HG03442 (cell line): Measurements from ENCODE around the gene SVIL.
"Not testable (repeated sequence)": the region's sequence is repeated elsewhere in the genome, so short reads cannot be mapped to it uniquely, and the experiment has no call there.

ENCODE experiments used
- ATAC-seq: cut with Tn5 transposase; IDR thresholded peaks from one replicate; pipeline ENCODE4 v1.9.1; 2021; ENCODE audit warnings: mild to moderate bottlenecking, moderate library complexity; ENCODE audit not compliant: unreplicated experiment

The SVIL gene

GRCh38 chr10:29546773-29547313 lies 87.9 kb downstream of the SVIL start:
- ATAC-seq: no peak

DNA sequence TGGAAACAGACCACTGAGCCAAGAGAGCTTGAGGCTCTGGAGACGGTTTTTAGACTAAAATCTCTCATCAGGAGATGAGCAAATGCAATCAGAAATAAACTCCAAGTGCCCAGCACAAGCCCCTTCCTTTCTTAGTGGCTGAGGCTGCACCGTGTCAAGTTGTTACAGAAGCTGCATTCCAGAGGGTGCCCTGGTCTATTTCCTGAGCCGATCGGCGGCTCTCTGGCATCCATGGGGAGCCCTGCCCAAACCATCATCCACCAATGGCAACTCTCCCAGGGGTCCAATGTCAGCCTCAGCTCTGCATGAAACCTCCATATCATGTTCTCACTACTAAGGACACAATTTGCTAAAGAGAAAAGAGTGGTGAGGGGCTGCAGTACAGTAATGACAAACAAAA lies 89.6 kb downstream of the SVIL start:
- ATAC-seq: no peak

DNA sequence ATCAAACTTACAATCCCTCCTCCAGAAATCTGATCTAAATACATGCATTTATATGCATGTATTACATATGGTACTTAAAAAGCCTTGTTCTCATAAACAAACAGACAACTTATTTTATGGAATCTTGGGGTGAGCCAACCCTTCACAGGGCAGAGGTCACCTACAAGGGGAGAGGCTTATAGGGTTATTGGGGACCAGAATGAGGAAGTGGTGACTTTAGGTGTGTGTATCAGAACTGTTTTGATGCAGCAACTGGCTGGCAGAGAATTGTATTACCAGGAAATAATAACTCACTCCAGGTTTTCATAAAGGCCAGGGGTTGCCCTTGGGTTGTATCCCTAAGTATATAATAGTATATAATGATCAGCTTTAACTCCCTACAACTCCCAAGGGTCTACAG lies 91.1 kb downstream of the SVIL start:
- no peak for ATAC-seq

- no peak for ATAC-seq
Measured at GRCh38 chr10:29542723-29543122, 92.0 kb downstream of the SVIL start.

DNA sequence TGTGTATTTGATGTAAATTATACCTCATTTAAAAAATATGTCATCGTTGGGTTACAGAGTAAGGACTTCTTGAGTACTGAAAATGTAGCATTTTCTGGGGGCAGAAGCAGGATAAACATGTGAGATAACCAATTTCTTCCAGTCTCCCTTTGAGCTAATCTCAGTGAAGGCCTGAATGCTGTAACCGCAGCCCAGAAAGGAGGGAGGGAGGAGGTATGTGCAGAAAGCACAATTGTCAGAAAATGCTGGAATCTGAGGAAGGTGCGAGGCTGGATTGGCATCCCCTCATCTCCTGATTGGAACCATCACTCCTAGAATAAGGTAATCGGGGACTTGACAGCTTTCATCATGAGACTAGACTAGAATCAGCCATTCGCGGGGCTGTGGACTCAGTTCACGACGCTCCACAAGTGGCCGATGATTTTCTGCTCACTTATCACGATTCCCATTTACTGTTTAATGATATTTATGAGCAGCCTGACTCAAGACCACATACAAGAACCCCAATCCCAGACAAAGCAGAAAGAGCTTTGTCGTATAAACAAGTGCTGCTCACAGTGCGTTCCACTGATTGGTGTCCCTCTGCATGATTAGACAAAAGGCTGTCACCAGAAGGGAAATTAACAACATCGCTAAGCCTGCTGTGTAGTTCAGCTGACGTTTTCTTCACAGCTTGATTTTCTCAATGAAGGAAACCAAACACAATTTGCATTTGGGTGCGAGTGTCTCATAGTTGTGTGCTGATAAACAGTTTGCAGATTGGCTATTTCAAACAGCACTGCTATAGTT lies 93.2 kb downstream of the SVIL start:
- no peak for ATAC-seq

- ATAC-seq: no peak
Measured at GRCh38 chr10:29540016-29540415, 94.8 kb downstream of the SVIL start.

DNA sequence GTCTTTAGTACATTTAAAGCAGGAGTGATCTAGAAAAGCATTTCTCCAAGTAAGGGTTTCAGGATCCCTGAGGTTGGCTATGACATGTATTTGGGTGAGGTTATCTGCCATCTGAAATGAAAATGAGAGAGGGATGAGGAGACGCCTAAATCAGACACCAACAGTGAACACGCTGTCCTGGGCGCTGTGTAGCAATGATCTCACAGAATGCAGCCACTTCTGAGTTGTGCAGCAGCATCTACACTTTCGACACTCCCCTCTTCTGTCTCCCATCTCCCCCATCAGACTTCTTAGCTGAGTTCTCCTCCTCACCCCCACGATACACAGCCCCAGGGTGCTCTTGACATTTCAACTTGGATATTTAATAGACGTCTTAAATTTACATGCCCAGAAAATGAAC lies 95.4 kb downstream of the SVIL start:
- ATAC-seq: no peak

DNA sequence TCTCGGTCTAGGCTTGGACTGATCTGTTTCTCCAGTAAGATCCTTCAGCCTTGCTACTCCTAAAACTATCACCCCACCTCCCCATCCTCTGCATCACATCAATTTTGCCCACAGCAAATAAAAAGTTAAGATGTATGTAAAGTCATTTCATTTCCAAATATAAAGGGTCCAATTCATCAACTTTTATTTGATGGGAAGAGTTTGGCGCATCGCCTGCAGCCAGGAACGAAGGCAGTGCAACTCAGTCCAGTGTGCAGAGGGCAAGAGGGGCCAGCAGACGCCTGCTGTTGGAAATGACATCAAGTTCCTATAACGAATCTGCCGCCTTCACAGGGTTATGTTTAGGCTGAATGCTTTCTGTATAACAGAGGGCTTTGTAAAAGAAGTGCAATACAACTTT lies 97.0 kb downstream of the SVIL start:
- no peak for ATAC-seq

DNA sequence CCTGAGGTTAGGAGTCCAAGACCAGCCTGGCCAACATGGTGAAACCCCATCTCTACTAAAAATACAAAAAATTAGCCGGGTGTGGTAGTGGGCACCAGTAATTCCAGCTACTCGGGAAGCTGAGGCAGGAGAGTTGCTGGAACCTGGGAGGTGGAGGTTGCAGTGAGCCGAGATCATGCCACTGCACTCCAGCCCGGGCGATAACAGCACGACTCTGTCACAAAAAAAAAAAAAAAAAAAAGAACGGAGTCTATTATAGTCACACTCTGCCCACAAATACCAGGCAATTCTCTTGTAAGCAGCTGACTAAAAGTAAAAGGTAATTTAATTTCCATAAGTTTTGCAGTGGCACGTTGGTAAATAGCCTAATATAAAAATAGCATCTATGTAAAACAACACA lies 98.1 kb downstream of the SVIL start:
- not testable (repeated sequence) for ATAC-seq

- ATAC-seq: no peak
Measured at GRCh38 chr10:29535778-29536453, 98.9 kb downstream of the SVIL start.

DNA sequence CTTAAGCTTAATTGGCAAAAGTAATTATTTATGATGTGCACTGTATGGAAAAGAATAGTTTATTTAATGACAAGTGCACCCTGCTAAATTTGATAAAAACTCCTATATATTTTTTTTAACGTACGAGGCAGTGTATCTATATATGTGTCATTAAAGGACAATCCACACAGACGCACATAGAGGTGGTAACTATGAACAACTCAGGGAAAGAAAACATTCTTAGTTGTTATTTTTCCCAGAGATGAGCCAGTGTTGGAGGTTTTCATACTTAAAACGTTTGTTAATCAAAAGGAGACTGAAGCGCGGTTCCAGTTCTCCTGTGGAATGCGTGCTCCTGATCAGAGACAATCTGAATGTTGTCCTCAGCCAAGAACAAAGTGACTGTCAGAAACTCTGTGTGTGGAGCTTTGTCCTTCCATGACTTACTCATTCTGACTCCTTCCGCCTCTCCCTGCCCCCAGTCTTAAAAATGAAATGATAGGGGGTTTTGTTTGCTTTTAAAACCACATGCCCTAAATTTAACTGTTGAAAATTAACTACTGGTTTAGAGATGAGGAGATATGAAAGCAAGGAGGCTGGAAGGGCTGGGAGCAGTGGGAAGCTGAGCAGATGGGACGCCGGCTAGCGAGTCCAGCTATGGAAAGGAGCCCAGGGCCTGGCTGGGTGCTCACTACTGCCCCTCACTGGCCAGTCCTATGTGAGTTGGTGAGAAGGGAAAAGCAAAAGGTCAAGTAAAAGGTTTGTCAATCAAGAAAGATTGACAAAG lies 99.6 kb downstream of the SVIL start:
- no peak for ATAC-seq

- ATAC-seq: no peak
Measured at GRCh38 chr10:29534590-29534989, 100.2 kb downstream of the SVIL start.

- no peak for ATAC-seq
Measured at GRCh38 chr10:29533696-29534285, 101.0 kb downstream of the SVIL start.

DNA sequence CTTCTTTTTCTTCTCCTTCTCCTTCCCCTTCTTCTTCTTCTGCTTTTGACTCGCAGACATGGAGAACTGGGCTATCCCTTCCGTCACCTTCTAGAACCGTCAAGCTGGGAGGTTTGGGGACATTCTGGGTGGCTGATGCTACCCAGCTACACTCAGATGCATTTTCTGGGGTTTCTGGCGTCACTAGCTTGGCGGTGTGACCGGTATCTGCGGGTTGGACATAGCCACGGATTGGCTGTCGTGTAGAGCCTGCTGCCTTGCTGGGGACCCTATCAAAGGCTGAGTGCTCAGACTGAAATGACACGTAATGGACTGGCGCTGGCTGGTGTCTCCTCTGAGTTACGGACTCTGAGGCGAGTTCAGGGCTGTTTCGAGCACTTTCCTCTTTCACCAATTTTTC lies 101.7 kb downstream of the SVIL start:
- no peak for ATAC-seq

DNA sequence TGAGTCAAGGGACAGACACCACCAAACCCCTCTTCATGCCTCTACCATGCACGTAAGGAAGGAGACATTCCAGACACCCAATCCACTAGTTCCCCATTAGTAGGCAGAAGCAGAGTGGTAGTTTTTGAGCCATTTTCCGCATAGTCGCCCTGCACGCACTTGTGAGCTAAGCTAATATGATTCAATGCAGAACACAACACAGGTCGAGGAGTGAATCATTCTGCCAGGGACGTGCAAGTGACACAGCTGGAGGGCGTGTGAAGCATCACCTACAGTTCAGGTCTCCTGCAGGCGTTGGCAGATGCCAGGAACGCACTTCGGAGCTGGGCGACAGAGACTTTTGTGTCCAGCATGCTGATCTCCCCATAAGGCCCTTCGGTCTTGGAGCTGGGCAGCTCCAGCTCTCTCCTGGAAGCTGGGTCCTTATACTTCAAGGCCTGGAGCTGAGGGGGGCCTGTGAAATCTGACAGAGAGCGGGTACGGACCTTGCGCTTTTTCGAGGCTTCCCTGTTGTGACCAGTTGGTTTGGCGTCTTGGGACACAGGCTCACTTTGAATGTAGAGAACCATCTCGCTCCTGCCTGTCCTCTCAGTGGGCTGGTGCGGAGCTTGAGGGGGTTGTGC lies 102.4 kb downstream of the SVIL start:
- ATAC-seq: no peak

GRCh38 chr10:29530112-29530976 lies 104.4 kb downstream of the SVIL start:
- no peak for ATAC-seq

DNA sequence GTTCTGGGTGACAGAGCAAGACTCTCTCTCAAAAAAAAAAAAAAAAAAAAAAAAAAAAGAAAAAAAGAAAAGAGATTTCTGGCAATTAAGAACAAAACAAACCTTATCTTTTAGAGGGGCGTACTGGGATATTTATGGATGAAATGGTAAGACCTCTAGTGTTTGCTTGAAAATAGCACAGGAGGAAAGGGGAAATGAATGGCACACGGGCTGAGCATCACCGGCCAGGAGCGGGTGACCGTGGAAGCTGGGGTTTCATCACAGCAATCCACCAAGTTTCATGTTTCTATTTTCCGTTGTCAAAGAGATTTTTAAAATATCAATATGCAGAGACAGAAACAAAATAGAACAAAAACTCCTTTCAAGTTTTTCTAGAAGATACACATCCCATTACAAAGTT lies 105.6 kb downstream of the SVIL start:
- ATAC-seq: no peak

GRCh38 chr10:29525762-29526161 lies 109.0 kb downstream of the SVIL start:
- no peak for ATAC-seq

DNA sequence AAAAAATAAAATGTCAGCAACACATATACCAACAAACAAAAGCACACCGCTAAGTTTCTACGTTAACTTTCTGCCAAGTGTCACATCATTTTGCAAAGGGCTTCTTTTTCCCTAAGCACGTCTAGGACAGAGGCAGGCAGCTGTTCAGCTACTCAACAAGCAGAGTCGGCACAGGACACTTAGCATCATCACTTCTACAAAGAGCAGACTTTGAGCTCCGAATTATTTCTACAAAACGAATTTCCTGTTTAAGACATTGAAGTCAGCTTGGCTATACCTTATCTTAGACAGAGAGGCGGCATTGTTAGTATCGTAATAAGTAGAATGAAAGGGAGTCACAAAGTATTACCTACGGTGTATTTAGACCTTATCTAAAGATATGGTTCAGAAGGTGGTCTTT lies 110.1 kb downstream of the SVIL start:
- ATAC-seq: no peak

DNA sequence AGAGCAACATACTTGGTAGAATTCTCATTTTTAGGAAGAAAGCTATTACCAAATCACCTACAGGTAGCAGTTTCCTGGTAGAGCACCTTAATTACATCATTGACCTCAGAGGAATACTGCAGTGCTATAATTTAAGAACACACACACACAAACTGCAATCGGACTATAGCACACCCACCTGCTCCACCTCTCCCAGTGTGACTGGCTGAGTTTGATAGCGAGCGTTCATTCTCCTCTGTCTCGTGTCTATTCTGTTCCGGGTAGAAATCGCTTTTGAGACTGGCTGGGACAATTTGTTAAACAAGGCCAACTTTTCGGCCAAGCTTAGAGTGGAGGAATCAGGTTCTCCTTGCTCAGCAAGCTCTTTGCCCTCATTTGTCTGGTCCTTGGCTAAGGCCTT lies 110.5 kb downstream of the SVIL start:
- no peak for ATAC-seq
